Posterior vena cava (tissue), 2 donors: ENCODE results near the gene NECTIN2. TPM values are rescaled to one million over a fixed set of nuclear protein-coding genes. Genes with fewer than 3 reads are reported as not detected.
"Not testable (repeated sequence)": the region's sequence is repeated elsewhere in the genome, so short reads cannot be mapped to it uniquely, and the experiment has no call there.

ENCODE experiments used
- DNase-seq: peaks from one replicate; pipeline ENCODE4 v3.0.0-alpha.2; 2020; ENCODE audit warnings: low spot score
- intact Hi-C, 2 donors: fragments of 100-400 bp; cut with DNase I; formaldehyde crosslinking; loops; one replicate each; pipeline versions ENCODE4 v1.14.1 to v1.14.2; 2022 to 2023
- total RNA-seq, 2 donors: library from RNA; stranded (reverse); fragmentation: NEBNext Ultra II Directional; extraction: Animal tissue kit (Norgen Biotek cat#: 25700); gene quantifications; one replicate each; pipeline ENCODE4 v1.2.1, GENCODE V29; 2021
- donor health status: DM: yes; HTN: yes; CAD: no.
- donor health status: DM: yes; HTN: yes; CAD: no.

NECTIN2 gene
- total RNA-seq, 2 donors from 2014 or later: 48.9 to 59.8 TPM

DNA sequence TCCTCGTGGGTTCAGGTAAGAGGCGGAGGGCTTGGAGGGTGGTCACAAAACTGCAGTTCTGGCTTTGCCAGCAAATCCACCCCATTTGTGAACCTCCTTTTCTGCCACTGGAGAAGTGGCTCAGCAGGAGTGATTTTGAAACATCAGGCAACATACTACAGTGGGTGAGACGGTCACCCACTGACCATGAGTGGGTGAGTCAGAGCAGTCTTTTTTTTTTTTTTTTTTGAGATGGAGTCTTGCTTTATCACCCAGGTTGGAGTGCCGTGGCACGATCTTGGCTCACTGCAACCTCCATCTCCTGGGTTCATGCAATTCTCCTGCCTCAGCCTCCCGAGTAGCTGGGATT, 47.9 kb downstream of the NECTIN2 start:
- no peak for DNase-seq
- intact Hi-C loops: loop anchor here in 1 of 2 donors (5.0 kb wide), 1 partner anchor 47 kb away; the partner anchor contains the start of gene NECTIN2

DNA sequence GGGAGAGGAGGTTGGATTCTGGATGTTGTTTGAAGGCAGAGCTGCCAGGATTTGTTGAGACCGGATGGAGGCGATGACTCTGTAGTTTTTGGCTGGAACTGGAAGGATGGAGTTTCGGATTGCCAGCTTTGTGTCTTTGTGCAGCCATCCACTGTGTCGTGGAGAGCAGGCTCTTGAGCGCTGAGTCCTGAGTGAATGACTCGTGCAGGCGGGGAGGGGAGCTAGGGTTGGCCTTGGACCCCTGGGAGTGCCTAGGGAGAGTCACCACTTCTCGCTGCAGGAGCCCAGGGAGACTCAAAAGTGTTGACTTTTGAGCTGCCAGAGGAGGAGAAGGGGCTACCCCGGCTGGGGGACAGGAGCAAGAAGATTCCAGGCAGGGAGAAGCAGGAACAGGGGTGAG, 48.8 kb downstream of the NECTIN2 start:
- DNase-seq: no peak
- intact Hi-C loops: loop anchor here in 1 of 2 donors (5.0 kb wide), 1 partner anchor 48 kb away; the partner anchor contains the start of gene NECTIN2

DNA sequence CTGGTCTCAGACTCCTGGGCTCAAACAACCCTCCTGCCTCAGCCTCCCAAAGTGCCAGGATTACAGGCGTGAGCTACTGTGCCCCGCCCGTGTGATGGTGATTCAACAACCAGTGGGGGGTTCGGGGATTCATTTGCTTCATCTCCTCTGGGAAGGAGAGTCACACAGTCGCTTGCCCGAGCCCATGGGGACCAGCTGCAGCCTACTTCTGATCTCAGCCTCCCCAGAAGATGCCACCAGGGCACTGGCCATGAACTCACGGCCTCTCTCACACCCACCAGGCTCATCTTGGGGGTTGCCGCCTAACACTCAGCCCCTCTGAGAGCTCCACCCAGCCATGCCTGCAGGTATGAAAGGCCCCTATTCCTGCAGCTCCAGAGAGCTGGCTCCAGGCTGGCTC, 51.7 kb downstream of the NECTIN2 start:
- intact Hi-C loops: no loop called here

DNA sequence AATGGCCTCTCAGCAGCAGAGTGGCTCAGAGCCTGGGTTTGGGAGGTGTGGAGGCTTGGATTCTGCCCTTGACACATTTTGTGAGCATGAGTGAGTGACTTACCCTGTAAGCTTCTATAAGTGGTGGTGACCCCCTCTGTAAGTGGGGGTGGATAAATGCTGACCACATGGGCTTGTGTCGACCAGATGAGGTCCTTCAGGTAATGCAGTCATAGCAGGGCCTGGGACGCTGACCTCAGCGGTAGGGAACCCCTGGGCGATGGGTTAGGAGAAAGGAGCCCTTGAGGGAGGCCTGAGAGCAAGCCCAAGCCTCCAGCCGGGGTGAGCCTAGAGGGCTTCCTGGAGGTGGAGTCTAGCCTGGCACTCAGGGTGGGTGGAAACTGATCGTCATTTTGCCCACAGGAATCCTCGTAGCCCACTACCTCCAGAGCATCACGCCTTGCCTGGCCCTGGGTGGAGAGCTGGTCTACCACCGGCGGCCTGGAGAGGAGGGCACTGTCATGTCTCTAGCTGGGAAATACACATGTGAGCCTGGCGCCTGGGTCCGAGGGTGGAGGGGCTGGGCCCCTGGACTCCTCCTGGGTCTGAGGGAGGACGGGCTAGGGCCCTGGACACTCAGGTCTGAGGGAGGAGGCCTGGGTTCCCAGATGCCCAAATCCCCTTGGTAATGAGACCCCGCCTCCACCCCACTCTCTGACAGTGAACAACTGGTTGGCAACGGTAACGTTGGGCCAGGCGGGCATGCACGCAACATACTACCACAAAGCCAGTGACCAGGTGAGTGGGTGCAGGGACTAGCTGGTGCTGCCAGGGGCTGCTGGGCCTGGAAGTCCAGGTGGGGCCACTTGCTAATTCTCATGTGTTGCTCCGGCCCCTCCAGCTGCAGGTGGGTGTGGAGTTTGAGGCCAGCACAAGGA, 54.5 kb downstream of the NECTIN2 start:
- no peak for DNase-seq
- intact Hi-C loops: no loop called here

More for the DNA sequence above, 51.7 kb downstream of the NECTIN2 start:
- no peak for DNase-seq

GRCh38 chr19:44903216-44903601, 57.1 kb downstream of the NECTIN2 start:
- no peak for DNase-seq
- intact Hi-C loops: no loop called here

DNA sequence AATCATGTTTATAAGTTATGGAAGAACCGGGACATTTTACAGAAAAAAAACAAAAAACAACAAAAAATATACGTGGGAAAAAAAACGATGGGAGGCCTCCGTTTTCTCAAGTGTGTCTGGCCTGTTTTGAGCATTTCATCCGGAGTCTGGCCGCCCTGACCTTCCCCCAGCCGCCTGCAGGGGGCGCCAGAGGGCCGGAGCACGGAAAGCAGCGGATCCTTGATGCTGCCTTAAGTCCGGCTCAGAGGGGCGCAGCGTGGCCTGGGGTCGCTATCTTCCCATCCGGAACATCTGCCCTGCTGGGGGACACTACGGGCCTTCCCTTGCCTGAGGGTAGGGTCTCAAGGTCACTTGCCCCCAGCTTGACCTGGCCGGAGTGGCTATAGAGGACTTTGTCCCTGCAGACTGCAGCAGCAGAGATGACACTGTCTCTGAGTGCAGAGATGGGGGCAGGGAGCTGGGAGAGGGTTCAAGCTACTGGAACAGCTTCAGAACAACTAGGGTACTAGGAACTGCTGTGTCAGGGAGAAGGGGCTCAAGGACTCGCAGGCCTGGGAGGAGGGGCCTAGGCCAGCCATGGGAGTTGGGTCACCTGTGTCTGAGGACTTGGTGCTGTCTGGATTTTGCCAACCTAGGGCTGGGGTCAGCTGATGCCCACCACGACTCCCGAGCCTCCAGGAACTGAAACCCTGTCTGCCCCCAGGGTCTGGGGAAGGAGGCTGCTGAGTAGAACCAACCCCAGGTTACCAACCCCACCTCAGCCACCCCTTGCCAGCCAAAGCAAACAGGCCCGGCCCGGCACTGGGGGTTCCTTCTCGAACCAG, 57.7 kb downstream of the NECTIN2 start:
- intact Hi-C loops: loop anchor here in 1 of 2 donors (2.0 kb wide), 1 partner anchor 47 kb away; no protein-coding TSS in a partner anchor
- DNase-seq: peak; percentile 93

GRCh38 chr19:44904426-44904994, 58.4 kb downstream of the NECTIN2 start:
- no peak for DNase-seq
- intact Hi-C loops: loop anchor here in 1 of 2 donors (2.0 kb wide), 1 partner anchor 46 kb away; no protein-coding TSS in a partner anchor

DNA sequence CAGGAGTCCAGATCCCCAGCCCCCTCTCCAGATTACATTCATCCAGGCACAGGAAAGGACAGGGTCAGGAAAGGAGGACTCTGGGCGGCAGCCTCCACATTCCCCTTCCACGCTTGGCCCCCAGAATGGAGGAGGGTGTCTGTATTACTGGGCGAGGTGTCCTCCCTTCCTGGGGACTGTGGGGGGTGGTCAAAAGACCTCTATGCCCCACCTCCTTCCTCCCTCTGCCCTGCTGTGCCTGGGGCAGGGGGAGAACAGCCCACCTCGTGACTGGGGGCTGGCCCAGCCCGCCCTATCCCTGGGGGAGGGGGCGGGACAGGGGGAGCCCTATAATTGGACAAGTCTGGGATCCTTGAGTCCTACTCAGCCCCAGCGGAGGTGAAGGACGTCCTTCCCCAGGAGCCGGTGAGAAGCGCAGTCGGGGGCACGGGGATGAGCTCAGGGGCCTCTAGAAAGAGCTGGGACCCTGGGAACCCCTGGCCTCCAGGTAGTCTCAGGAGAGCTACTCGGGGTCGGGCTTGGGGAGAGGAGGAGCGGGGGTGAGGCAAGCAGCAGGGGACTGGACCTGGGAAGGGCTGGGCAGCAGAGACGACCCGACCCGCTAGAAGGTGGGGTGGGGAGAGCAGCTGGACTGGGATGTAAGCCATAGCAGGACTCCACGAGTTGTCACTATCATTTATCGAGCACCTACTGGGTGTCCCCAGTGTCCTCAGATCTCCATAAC, 59.5 kb downstream of the NECTIN2 start, which contains the start of gene APOE:
Gene APOE, plus strand, starts transcription at position 360 of the 724 bp plus-strand sequence. CDS start 829 bp downstream, outside the sequence.
- no peak for DNase-seq
- intact Hi-C loops: loop anchor here (2.0 to 5.0 kb wide), 2 partner anchors 37 to 45 kb away; partner anchors contain the start of gene APOC4 (in 1 of the 2)

DNA sequence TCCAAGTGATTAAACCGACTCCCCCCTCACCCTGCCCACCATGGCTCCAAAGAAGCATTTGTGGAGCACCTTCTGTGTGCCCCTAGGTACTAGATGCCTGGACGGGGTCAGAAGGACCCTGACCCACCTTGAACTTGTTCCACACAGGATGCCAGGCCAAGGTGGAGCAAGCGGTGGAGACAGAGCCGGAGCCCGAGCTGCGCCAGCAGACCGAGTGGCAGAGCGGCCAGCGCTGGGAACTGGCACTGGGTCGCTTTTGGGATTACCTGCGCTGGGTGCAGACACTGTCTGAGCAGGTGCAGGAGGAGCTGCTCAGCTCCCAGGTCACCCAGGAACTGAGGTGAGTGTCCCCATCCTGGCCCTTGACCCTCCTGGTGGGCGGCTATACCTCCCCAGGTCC, 61.5 kb downstream of the NECTIN2 start:
- intact Hi-C loops: loop anchor here in 1 of 2 donors (5.0 kb wide), 1 partner anchor 35 kb away; the partner anchor contains the start of gene APOC4
- no peak for DNase-seq

GRCh38 chr19:44908074-44908835, 62.2 kb downstream of the NECTIN2 start:
- DNase-seq: no peak
- intact Hi-C loops: loop anchor here in 1 of 2 donors (5.0 kb wide), 1 partner anchor 34 kb away; the partner anchor contains the start of gene APOC4

GRCh38 chr19:44908836-44909261, 62.8 kb downstream of the NECTIN2 start:
- intact Hi-C loops: loop anchor here in 1 of 2 donors (5.0 kb wide), 1 partner anchor 33 kb away; the partner anchor contains the start of gene APOC4
- no peak for DNase-seq

- no peak for DNase-seq
- intact Hi-C loops: loop anchor here in 1 of 2 donors (5.0 kb wide), 1 partner anchor 33 kb away; the partner anchor contains the start of gene APOC4
These were observed 63.7 kb downstream of the NECTIN2 start for GRCh38 chr19:44909775-44910174.

DNA sequence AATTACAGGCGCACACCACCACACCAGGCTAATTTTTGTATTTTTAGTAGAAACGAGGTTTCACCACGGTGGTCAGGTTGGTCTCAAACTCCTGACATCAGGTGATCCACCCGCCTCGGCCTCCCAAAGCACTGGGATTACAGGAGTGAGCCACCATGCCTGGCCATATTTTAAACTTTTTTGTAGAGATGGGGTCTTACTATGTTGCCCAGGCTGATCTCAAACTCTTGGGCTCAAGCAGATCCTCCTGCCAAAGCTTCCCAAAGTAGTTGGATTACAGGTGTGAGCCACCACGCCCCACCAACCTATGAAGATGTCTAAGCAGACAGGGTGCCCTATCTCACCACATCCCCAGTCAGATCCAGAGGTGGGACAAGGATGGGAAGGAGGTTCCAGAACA, 65.8 kb downstream of the NECTIN2 start:
- DNase-seq, intact Hi-C loops: not testable (repeated sequence)

- intact Hi-C loops: no loop called here
- no peak for DNase-seq
These were observed 66.8 kb downstream of the NECTIN2 start for GRCh38 chr19:44912854-44913253.

GRCh38 chr19:44913512-44914432, 67.7 kb downstream of the NECTIN2 start:
- intact Hi-C loops, DNase-seq: not testable (repeated sequence)

DNA sequence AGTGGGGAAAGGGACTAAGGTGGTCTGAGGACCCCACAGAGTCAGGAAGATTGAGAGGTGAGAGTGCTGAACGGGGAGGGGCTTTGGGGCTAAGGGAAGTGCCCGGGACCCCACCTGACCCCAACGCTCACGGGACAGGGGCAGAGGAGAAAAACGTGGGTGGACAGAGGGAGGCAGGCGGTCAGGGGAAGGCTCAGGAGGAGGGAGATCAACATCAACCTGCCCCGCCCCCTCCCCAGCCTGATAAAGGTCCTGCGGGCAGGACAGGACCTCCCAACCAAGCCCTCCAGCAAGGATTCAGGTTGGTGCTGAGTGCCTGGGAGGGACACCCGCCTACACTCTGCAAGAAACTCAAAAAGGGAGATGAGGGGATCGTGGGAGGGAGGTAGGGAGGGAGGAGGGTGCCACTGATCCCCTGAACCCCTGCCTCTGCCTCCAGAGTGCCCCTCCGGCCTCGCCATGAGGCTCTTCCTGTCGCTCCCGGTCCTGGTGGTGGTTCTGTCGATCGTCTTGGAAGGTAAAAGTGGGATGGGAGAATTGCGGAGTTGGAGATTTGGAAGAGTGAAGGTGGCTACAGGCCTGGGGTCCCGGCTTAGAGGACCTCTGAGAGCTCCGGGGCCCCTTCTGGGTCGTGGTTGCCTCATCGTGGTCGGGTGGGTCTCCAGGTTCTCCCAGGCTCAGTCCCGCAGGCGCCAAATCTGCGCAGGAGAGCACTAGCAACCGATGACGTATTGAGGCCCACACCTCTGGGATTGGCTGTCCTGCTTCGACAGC, 68.5 kb downstream of the NECTIN2 start, which contains the start of gene APOC1:
Gene APOC1, plus strand, starts transcription at position 176 of the 774 bp plus-strand sequence. Its CDS starts 284 bp downstream, at position 460.
- peak; percentile 92 for DNase-seq

More for the DNA sequence above, 68.5 kb downstream of the NECTIN2 start, which contains the start of gene APOC1:
- intact Hi-C loops: not testable (repeated sequence)
